Measurements from ENCODE around the gene TMEM255B.

The TMEM255B gene

GRCh38 chr13:113804703-113805430, 45.8 kb downstream of the TMEM255B start:
- no peaks in the 10 kb centered on the region for H3K4me1 Mint-ChIP-seq
- no peaks in the 10 kb centered on the region for H3K36me3 Mint-ChIP-seq
- H3K27ac Mint-ChIP-seq: no peak overlapping the region
- H3K4me3 Mint-ChIP-seq: no peak overlapping the region
- no peak for ATAC-seq
- H3K9me3 Mint-ChIP-seq: peaks cover 10% of the 10 kb centered on the region
- peaks cover 22% of the 10 kb centered on the region for H3K27me3 Mint-ChIP-seq

GRCh38 chr13:113805431-113806103, 46.5 kb downstream of the TMEM255B start:
- H3K9me3 Mint-ChIP-seq: peaks cover 10% of the 10 kb centered on the region

GRCh38 chr13:113806104-113806471, 47.1 kb downstream of the TMEM255B start:
- Mint-ChIP-seq H3K36me3 (no peaks in the 10 kb centered on the region), H3K9me3 (peaks cover 10% of the 10 kb centered on the region), H3K27me3 (peaks cover 22% of the 10 kb centered on the region), H3K27ac (no peak overlapping the region), H3K4me1 (no peaks in the 10 kb centered on the region), H3K4me3 (no peak overlapping the region)
- ATAC-seq: no peak

More at GRCh38 chr13:113805431-113806103, 46.5 kb downstream of the TMEM255B start:
- no peak for ATAC-seq
- no peaks in the 10 kb centered on the region for H3K4me1 Mint-ChIP-seq
- no peaks in the 10 kb centered on the region for H3K36me3 Mint-ChIP-seq
- H3K27ac Mint-ChIP-seq: no peak overlapping the region
- peaks cover 22% of the 10 kb centered on the region for H3K27me3 Mint-ChIP-seq
- no peak overlapping the region for H3K4me3 Mint-ChIP-seq

GRCh38 chr13:113806526-113806925, 47.5 kb downstream of the TMEM255B start:
- Mint-ChIP-seq H3K4me3 (no peak overlapping the region), H3K4me1 (no peaks in the 10 kb centered on the region), H3K36me3 (no peaks in the 10 kb centered on the region), H3K27me3 (peaks cover 22% of the 10 kb centered on the region), H3K27ac (no peak overlapping the region), H3K9me3 (peaks cover 10% of the 10 kb centered on the region)
- ATAC-seq: no peak

- no peaks in the 10 kb centered on the region for H3K4me1 Mint-ChIP-seq
- H3K36me3 Mint-ChIP-seq: no peaks in the 10 kb centered on the region
- ATAC-seq: no peak
- no peak overlapping the region for H3K4me3 Mint-ChIP-seq
- H3K27me3 Mint-ChIP-seq: peaks cover 17% of the 10 kb centered on the region
- H3K9me3 Mint-ChIP-seq: peaks cover 10% of the 10 kb centered on the region
- H3K27ac Mint-ChIP-seq: no peak overlapping the region
These were observed 49.2 kb downstream of the TMEM255B start for GRCh38 chr13:113808058-113808834.

GRCh38 chr13:113809934-113810333, 50.9 kb downstream of the TMEM255B start:
- Mint-ChIP-seq H3K36me3 (no peaks in the 10 kb centered on the region), H3K9me3 (peaks cover 10% of the 10 kb centered on the region), H3K4me3 (no peak overlapping the region), H3K27ac (no peak overlapping the region), H3K4me1 (no peaks in the 10 kb centered on the region), H3K27me3 (peaks cover 1% of the 10 kb centered on the region)
- no peak for ATAC-seq

- no peak overlapping the region for H3K27ac Mint-ChIP-seq
- H3K4me1 Mint-ChIP-seq: peaks cover 4% of the 10 kb centered on the region
- ATAC-seq: no peak
- H3K27me3 Mint-ChIP-seq: no peaks in the 10 kb centered on the region
- peaks cover 12% of the 10 kb centered on the region for H3K9me3 Mint-ChIP-seq
- H3K36me3 Mint-ChIP-seq: peaks cover 4% of the 10 kb centered on the region
- no peak overlapping the region for H3K4me3 Mint-ChIP-seq
These were observed 51.6 kb downstream of the TMEM255B start for GRCh38 chr13:113810640-113811039.

- peaks cover 12% of the 10 kb centered on the region for H3K9me3 Mint-ChIP-seq
- peak; percentile 2 for ATAC-seq
- no peak overlapping the region for H3K27ac Mint-ChIP-seq
- peaks cover 11% of the 10 kb centered on the region for H3K4me1 Mint-ChIP-seq
- H3K27me3 Mint-ChIP-seq: no peaks in the 10 kb centered on the region
- H3K36me3 Mint-ChIP-seq: peaks cover 10% of the 10 kb centered on the region
- no peak overlapping the region for H3K4me3 Mint-ChIP-seq
These were observed 52.3 kb downstream of the TMEM255B start for GRCh38 chr13:113811081-113811928.

GRCh38 chr13:113812178-113813040, 53.4 kb downstream of the TMEM255B start:
- peaks cover 12% of the 10 kb centered on the region for H3K9me3 Mint-ChIP-seq
- H3K27ac Mint-ChIP-seq: no peak overlapping the region
- H3K27me3 Mint-ChIP-seq: no peaks in the 10 kb centered on the region
- H3K36me3 Mint-ChIP-seq: peaks cover 19% of the 10 kb centered on the region
- no peak overlapping the region for H3K4me3 Mint-ChIP-seq
- ATAC-seq: peak; percentile 55
- H3K4me1 Mint-ChIP-seq: peaks cover 22% of the 10 kb centered on the region

- no peak overlapping the region for H3K27ac Mint-ChIP-seq
- ATAC-seq: no peak
- peaks cover 27% of the 10 kb centered on the region for H3K4me1 Mint-ChIP-seq
- peaks cover 24% of the 10 kb centered on the region for H3K36me3 Mint-ChIP-seq
- no peaks in the 10 kb centered on the region for H3K27me3 Mint-ChIP-seq
- no peak overlapping the region for H3K4me3 Mint-ChIP-seq
- peaks cover 8% of the 10 kb centered on the region for H3K9me3 Mint-ChIP-seq
These were observed 54.2 kb downstream of the TMEM255B start for GRCh38 chr13:113813070-113813748.

GRCh38 chr13:113813749-113814434, 54.9 kb downstream of the TMEM255B start:
- Mint-ChIP-seq H3K4me3 (no peak overlapping the region), H3K9me3 (peaks cover 3% of the 10 kb centered on the region), H3K36me3 (peaks cover 24% of the 10 kb centered on the region), H3K4me1 (peaks cover 27% of the 10 kb centered on the region), H3K27ac (no peak overlapping the region), H3K27me3 (no peaks in the 10 kb centered on the region)
- ATAC-seq: no peak

- Mint-ChIP-seq H3K36me3 (peaks cover 29% of the 10 kb centered on the region), H3K27ac (no peak overlapping the region), H3K4me3 (no peak overlapping the region), H3K4me1 (peaks cover 27% of the 10 kb centered on the region), H3K27me3 (no peaks in the 10 kb centered on the region), H3K9me3 (peaks cover 2% of the 10 kb centered on the region)
- ATAC-seq: no peak
These were observed 55.4 kb downstream of the TMEM255B start for GRCh38 chr13:113814435-113814821.
